Heart right ventricle (tissue), 16 donors: Measurements from ENCODE around the gene CDC16. TPM values are rescaled to one million over a fixed set of nuclear protein-coding genes. Genes with fewer than 3 reads are reported as not detected.
A peak's percentile ranks its signal among the peaks of the same experiment; 100 is the strongest.

ENCODE experiments used
- ATAC-seq, 8 donors: fragments of 200-7000 bp; cut with Tn5 transposase; one replicate each; pipeline ENCODE4 v1.9.1; 2020; ENCODE audit warnings: mild to moderate bottlenecking in 8 of 8, moderate library complexity in 8 of 8, moderate number of reproducible peaks in 1 of 8
- DNase-seq, 2 donors: peaks; one replicate each; pipeline ENCODE4 v3.0.0-alpha.2; 2020
- H3K27ac ChIP-seq, 10 donors: fragments of 200-600 bp; sonication (generic) in 2 of 10; one replicate each; pipeline versions ENCODE4 v1.5.0 to v1.8.0; 2020 to 2022; ENCODE audit warnings: mild to moderate bottlenecking in 3 of 10
- H3K27me3 ChIP-seq, 7 donors: fragments of 200-600 bp; one replicate each; pipeline ENCODE4 v1.8.0; 2021 to 2022; ENCODE audit warnings: mild to moderate bottlenecking in 2 of 7
- H3K36me3 ChIP-seq, 9 donors: fragments of 200-600 bp; sonication (generic) in 1 of 9; one replicate each; pipeline versions ENCODE4 v1.5.0 to v1.8.0; 2020 to 2022; ENCODE audit warnings: mild to moderate bottlenecking in 2 of 9
- H3K4me1 ChIP-seq, 9 donors: fragments of 200-600 bp; sonication (generic) in 1 of 9; one replicate each; pipeline versions ENCODE4 v1.5.0 to v1.8.0; 2020 to 2022; ENCODE audit warnings: mild to moderate bottlenecking in 4 of 9
- H3K4me3 ChIP-seq, 10 donors: fragments of 200-600 bp; sonication (generic) in 2 of 10; one replicate each; pipeline versions ENCODE4 v1.5.0 to v1.8.0; 2020 to 2022; ENCODE audit warnings: mild to moderate bottlenecking in 7 of 10, moderate library complexity in 2 of 10
- H3K9me3 ChIP-seq, 11 donors: fragments of 200-600 bp in 10 of 11; sonication (generic) in 2 of 11; one replicate each; pipeline versions ENCODE4 v1.5.0 to v1.8.0; 2013 to 2022; ENCODE audit warnings: mild to moderate bottlenecking in 2 of 11, control low read depth in 1 of 11, moderate library complexity in 1 of 11
- whole genome bisulfite sequencing, 2 donors: extraction: QIAGEN DNeasy Blood & Tissue Kit; methylation state at CpG; one replicate each; pipeline ENCODE4 v1.1.7; 2013; ENCODE audit warnings: inconsistent platforms in 1 of 2; 5-methylcytosine and 5-hydroxymethylcytosine counted together
- intact Hi-C, 10 donors: fragments of 100-400 bp; cut with DNase I; formaldehyde crosslinking; loops; one replicate each; pipeline versions ENCODE4 v1.11.1 to v1.14.2; 2022
- polyA plus RNA-seq, 2 donors: library from polyadenylated mRNA; stranded (reverse); fragments of 200-250 nt; gene quantifications; one replicate each; pipeline ENCODE4 v1.2.3, GENCODE V29; 2013
- total RNA-seq, 10 donors: library from RNA; stranded (reverse); fragmentation: NEBNext Ultra II Directional in 3 of 10; extraction: Animal tissue kit (Norgen Biotek cat#: 25700) in 3 of 10; gene quantifications; one replicate each; pipeline versions ENCODE4 v1.2.1 to v1.2.4, GENCODE V29; 2021 to 2023
- TF ChIP-seq, protein P1 (sequence below), 9 donors: fragments of 200-600 bp; sonication (generic) in 2 of 9; IDR thresholded peaks; one replicate each; pipeline versions ENCODE4 v1.5.0 to v1.8.0; 2021 to 2022; ENCODE audit warnings: antibody characterized with exemption in 9 of 9, mild to moderate bottlenecking in 5 of 9, moderate library complexity in 1 of 9
- donor health status: Arrhythmogenic right ventricular cardiomyopathy.
- donor health status: ischemic (EF 13 %, LVEDD 7.1; RV severe dilation, severe dysfunction).
- donor health status: healthy with polysubstance abuse.
- donor health status: DM: no; HTN: yes; CAD: no.
- donor health status: DM: no; HTN: no; CAD: no.
- donor health status: ischemic (EF 25% LVEDD 6.9; RV normal size, moderate dysfunction).
- donor health status: ischemic (EF 25% LVEDD 5.7; RV mildly dilated, moderate dysfunction).
- donor health status: healthy.
- donor health status: DM: yes; HTN: yes; CAD: no.
- donor health status: Ischemic cardiomyopathy.
- donor health status: ischemic (EF 35%, LVEDD 5.7; RV mildly dilated, moderate dysfunction).
- donor health status: nonischemic (EF 11% LVEDD 7.7; RV severe dilation, severe dysfunction).
- donor health status: DM: yes; HTN: yes; CAD: no.
- donor health status: PGD.
- donor health status: ischemic (EF 29% LVEDD 5.4; RV normal size, mild dysfunction).
- donor health status: nonischemic (EF 23%, LVEDD 6.1; RV moderate dilation, normal function).

CDC16 gene
- total and polyA plus RNA-seq, 12 donors, result 27.8 to 76.6 (median 30.4) TPM

DNA sequence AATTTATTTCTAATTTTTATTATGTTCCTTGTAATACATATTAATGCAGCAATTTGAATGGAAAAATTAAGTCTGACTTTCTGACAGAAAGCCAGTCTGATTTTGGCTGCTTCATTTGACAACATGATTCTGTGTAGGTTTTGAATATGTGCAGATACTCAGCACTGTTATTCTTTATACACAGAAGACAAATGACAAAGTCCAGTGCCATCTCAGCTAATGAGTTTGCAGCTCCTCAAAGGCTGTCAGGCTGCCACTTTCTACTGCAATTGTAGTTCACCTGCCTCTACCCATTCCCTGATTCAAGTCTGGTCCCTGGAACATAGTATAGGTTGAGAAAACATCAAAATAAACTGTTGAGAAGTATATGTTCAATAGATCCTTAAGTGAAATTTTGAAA, 76.7 kb downstream of the CDC16 start:
- no peak overlapping the region for H3K4me3 ChIP-seq
- no peaks in the 10 kb centered on the region for H3K27me3 ChIP-seq
- DNase-seq (no peak), ATAC-seq (no peak)
- H3K9me3 ChIP-seq, result no peaks in the 10 kb centered on the region
- peaks cover 0 to 27% (median 18%) of the 10 kb centered on the region in 9 donors for H3K4me1 ChIP-seq
- TF ChIP-seq, protein P1, sequence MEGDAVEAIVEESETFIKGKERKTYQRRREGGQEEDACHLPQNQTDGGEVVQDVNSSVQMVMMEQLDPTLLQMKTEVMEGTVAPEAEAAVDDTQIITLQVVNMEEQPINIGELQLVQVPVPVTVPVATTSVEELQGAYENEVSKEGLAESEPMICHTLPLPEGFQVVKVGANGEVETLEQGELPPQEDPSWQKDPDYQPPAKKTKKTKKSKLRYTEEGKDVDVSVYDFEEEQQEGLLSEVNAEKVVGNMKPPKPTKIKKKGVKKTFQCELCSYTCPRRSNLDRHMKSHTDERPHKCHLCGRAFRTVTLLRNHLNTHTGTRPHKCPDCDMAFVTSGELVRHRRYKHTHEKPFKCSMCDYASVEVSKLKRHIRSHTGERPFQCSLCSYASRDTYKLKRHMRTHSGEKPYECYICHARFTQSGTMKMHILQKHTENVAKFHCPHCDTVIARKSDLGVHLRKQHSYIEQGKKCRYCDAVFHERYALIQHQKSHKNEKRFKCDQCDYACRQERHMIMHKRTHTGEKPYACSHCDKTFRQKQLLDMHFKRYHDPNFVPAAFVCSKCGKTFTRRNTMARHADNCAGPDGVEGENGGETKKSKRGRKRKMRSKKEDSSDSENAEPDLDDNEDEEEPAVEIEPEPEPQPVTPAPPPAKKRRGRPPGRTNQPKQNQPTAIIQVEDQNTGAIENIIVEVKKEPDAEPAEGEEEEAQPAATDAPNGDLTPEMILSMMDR (IDR thresholded peaks at IDR 0.05), result no peak
- no peak overlapping the region for H3K27ac ChIP-seq
- peaks cover 0 to 13% (median 8%) of the 10 kb centered on the region in 9 donors for H3K36me3 ChIP-seq
- intact Hi-C loops, result no loop called here

DNA sequence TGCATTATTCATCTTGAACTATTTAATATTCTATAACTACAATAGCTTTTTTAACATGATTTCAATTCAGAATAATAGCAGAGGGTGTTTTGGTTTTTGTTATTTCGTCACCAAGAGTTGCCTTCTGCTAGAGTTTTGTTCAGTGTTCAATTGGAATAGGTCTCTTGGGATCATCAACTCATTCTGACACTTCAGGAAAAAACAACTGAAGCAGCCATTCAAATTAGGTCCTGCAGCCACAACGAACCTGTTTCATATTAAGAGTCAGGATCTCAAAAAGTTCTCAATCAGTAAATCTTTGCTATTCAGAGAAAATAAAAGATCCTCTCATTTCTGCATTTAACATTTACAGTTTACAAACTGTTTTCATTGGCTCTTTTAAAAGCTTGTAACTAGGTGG, 77.2 kb downstream of the CDC16 start:
- no peak for DNase-seq
- no peak overlapping the region for H3K27ac ChIP-seq
- ATAC-seq, result no peak
- no peaks in the 10 kb centered on the region for H3K9me3 ChIP-seq
- peaks cover 0 to 32% (median 18%) of the 10 kb centered on the region in 9 donors for H3K4me1 ChIP-seq
- no peak overlapping the region for H3K4me3 ChIP-seq
- H3K36me3 ChIP-seq, result peaks cover 0 to 8% (median 2%) of the 10 kb centered on the region in 9 donors
- no peaks in the 10 kb centered on the region for H3K27me3 ChIP-seq
- WGBS, 2 donors, result 40% methylated on average over 2 of the region's 2 CpGs
- intact Hi-C loops, result no loop called here
- TF ChIP-seq, protein P1 (IDR thresholded peaks at IDR 0.05), result no peak

DNA sequence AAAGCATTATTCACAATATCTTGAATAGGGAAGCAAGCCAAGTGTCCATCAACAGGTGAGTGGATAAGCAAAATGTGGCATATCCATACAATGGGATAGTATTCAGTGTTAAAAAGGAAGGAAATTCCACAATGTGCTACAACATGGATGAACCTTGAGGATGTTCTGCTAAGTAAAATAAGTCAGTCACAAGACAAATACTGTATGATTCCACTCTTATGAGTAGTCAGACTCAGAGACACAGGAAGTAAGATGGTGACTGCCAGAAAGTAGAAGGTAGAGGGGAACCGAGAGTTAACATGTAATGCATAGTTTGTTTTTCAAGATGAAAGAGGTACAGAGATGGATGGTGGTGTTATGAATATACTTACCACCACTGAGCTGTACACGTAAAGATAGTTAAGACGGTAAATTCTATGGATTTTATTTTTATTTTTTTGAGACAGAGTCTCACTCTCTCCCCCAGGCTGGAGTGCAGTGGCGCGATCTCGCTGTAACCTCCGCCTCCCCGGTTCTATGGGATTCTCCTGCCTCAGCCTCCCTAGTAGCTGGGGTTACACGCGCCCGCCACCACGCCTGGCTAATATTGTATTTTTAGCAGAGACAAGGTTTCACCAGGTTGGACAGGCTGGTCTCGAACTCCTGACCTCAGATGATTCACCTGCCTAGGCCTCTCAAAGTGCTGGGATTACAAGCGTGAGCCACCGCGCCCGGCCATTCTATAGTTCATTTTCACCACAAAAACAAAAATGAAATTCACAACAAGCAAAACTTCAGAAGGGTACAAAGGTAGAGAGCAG, 78.6 kb downstream of the CDC16 start:
- peaks cover 0 to 43% (median 29%) of the 10 kb centered on the region in 9 donors for H3K4me1 ChIP-seq
- H3K9me3 ChIP-seq, result no peaks in the 10 kb centered on the region
- no peaks in the 10 kb centered on the region for H3K27me3 ChIP-seq
- DNase-seq, result no peak
- peak overlapping the region in 9 of 10 donors; percentile 64 to 93 (median 85) for H3K4me3 ChIP-seq
- TF ChIP-seq, protein P1 (IDR thresholded peaks at IDR 0.05), result no peak
- no peak for ATAC-seq
- H3K27ac ChIP-seq, result peak overlapping the region; percentile 87 to 98 (median 94)
- no peaks in the 10 kb centered on the region for H3K36me3 ChIP-seq
- intact Hi-C loops, result no loop called here
- 89 to 91% methylated on average over 17 of the region's 17 CpGs for WGBS, 2 donors

DNA sequence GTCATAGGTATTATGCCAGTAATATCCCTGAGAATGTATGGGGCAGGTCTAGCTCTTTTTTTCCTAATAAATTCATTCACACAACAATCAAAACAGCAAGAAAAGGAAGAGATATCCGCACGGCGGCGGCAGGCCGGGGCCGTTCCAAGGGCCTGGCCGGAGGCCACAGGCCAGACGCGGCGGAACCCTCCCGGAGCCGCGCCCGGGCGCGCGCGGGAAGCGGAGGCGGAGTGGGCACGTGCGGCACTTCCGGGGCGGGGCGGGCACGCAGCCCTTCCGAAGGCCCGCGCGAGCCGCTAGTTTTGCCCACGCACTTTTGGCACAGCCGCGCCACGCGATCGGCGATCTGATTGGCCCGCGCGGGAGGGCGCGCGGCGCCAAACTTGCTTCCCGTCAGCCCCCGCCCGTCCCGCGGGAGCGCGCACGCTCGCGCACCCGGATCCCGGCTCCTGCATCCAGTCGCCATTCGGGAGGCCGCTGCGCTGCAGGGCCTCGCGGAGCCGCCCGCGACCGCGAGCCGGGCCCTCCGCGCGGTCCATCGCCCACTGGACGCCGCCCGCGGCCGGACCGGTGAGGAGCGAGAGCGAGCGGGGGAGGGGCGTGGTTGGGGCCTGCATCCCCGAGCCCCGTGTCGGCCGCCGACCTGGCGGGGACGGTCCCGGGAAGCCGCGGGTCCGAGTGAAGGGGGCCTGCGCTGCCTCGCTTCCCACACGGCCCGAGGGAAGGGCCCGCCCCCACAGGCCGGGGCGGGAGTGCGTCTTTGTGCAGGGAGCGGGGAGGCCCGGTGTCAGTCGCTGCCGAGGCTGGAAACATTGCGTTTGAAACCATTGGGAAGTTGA, 79.6 kb downstream of the CDC16 start, which contains the start of gene CHAMP1:
Gene CHAMP1 (plus strand): TSS at position 430 of the 839 bp plus-strand sequence. CDS start 9,340 bp downstream, outside the sequence.
- Histone ChIP-seq H3K4me3 (peak within 1 kb of the TSS; percentile 29 to 93 (median 83)), H3K27ac (peak within 1 kb of the TSS; percentile 87 to 98 (median 94)), H3K36me3 (no peaks in the 10 kb centered on the region), H3K27me3 (no peaks in the 10 kb centered on the region), H3K9me3 (no peaks in the 10 kb centered on the region), H3K4me1 (peaks cover 0 to 54% (median 40%) of the 10 kb centered on the region in 9 donors)
- ATAC-seq (peak; percentile 95 to 98 (median 96)), DNase-seq (peak; percentile 95 to 98)
- WGBS, 2 donors, result 1% methylated on average over 90 to 107 of the region's 107 CpGs
- intact Hi-C loops, result loop anchor here in 2 of 10 donors (1.0 kb wide), 1 partner anchor 33 kb away; the partner anchor contains the start of gene UPF3A (in 2 of the 2)
- TF ChIP-seq, protein P1 (IDR thresholded peaks at IDR 0.05), result peak in 1 of 9 donors; percentile 3
